ENCODE data around the gene FBLN5.

The FBLN5 gene

DNA sequence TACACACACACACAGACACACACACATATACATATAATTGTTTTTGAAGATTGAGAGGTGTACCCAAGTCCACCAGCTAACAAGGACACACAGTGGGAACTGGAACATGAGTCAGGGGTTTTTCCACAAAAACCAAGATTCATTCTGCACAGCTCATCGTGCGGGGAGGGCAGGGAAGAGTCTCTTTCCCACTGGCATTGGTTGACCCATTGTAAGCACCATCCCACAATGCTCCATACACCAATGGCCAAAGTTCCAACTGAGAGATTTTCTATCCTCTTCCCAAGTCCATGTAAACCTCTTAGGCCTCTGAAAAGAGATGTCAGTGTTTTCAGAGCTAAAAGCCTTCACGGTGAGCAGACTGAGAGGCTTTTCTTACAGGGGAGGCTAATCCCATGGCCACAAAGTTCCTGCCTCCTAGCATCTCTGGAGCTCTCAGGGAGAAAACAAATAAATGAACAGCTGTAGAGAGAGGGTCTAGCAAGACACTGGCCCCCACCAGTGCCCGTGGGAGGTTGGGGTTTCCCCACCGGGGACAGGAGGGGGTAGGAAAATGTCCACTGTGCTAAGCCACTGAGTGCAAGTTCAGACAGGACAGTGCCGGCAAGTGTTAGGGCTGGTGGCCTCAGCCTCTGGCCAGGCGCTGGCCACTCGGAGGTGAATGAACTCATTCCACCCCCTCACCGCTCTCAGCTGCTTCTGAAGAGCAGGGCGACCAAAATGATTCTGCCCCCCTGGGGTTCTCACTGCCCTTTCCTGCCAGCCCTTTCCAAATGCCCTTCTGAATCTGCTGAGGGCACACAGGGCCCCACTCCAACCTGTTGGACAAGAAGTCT, 58.6 kb downstream of the FBLN5 start:
- in situ Hi-C loops (cut with HindIII; ENCODE audit: low sequenced_read_pairs): no loop called here

DNA sequence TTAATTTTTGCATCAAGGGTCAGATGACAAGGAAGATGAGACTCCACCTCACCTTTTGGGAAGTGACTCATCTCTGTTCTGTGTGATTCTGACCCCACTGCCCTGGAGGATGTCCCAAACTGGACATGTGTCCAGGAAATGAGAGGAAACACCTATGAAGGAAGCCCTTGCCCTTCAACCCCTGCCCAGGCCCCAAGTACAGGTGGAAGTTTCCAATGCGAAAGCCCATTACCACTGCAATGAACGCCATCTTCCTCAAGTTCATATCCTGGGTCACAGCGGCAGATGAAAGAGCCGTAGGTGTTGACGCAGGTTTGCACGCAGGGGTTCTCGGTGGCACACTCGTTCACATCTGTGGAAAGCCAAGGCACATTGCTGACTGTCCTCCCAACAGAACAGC, 60.5 kb downstream of the FBLN5 start:
- in situ Hi-C loops (cut with HindIII; ENCODE audit: low sequenced_read_pairs): no loop called here

DNA sequence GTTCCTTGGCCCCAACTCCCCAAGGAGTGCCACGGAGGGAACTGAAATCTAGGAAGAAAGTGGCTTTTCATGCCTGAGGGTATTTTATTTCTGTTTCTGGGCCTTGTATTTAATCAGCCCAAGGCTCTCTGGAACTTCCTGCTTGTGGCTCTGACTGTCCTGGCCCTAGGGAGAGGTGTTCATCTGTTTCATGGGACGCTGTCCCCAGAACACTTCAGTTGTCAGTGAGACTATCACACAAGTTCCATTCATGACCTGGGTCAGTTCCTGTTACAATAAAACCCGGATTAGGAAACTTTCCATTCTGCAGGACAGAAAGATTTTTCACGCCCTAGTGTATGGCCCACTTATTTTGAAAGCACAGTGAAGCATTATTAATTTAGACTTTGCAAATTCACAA, 61.7 kb downstream of the FBLN5 start:
- in situ Hi-C loops (cut with HindIII; ENCODE audit: low sequenced_read_pairs): no loop called here

DNA sequence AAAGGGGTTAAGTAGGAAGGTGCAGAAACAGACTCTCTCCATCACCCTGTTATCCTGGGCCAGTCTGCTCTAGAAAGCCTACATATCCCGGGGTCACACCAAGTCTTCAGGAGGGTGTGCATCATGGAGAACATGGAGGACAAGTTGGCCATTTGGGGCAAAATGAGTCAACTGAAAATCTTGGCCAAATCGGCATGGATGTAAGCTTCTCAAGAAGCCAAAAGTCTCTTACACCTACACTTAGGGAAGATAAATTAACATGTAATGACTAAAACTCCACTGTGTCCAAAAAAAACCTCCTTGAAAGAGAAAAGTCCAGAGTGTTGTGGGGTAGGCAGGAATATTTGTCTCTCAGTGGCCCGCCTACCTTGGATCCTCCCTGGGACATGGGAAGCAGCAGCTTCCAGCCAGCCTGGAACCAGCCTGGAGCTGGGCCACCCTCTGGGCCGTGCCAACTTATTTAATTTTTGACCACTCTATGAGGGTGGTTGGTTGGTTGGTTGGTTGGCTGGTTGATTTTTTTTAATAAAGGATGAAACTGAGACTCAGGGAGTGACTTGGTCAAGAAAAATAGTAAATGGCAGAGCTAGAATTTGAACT, 62.3 kb downstream of the FBLN5 start:
- in situ Hi-C loops (cut with HindIII; ENCODE audit: low sequenced_read_pairs): no loop called here

DNA sequence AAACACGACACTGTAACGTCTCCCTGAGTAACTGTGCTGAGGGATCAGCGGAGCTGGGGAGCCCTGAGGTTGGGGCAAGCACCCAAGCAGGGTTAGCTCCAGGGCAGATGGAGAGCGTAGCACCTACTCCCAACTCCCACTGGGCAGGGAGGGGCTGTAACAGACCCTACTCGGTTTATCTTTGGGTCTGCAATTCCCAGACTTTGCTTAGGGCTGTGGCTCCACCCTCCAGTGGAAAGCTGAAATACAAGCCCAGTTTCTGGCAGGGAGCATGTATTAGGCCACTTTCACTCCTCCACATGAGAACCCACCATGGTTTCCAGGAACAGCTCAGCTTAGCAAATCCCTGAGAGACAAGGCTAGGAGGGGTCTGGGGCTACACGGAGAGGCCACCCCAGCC, 62.8 kb downstream of the FBLN5 start:
- in situ Hi-C loops (cut with HindIII; ENCODE audit: low sequenced_read_pairs): no loop called here

DNA sequence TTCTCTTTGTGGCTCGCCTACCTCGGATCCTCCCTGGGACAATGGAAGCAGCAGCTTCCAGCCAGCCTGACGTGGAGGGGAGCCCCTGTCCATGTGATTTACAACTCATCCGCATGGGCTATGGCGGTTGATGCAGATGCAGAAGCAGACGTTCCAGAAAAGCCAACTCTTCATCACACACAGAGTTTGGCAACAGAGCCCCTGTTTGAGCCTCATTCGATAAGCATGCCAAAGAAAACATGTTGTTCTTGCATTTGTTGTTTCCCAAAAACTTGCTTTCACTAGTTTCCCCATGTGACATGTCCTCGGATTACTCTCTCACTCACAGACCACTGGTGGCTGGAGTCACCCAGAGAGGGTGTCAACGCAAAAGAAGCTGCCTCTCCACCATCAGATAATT, 63.7 kb downstream of the FBLN5 start:
- in situ Hi-C loops (cut with HindIII; ENCODE audit: low sequenced_read_pairs): no loop called here

DNA sequence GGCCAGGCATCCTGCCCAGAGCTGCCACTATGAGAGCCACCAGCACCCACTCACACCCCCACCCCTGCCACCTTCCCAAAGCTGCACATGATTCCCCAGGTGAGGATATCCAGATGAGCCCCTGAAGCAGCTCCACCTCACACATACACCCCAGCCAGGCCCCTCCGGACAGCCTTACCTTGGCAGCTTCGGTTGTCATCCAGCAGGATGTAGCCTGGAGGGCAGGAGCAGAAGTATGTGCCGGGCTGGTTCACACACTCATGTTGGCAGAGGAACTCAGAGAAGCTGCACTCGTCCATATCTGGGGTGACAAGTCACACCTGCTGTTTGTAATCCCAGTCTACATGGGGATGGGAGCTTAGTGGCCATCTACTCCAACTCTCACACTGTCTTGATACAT, 64.7 kb downstream of the FBLN5 start:
- in situ Hi-C loops (cut with HindIII; ENCODE audit: low sequenced_read_pairs): no loop called here

DNA sequence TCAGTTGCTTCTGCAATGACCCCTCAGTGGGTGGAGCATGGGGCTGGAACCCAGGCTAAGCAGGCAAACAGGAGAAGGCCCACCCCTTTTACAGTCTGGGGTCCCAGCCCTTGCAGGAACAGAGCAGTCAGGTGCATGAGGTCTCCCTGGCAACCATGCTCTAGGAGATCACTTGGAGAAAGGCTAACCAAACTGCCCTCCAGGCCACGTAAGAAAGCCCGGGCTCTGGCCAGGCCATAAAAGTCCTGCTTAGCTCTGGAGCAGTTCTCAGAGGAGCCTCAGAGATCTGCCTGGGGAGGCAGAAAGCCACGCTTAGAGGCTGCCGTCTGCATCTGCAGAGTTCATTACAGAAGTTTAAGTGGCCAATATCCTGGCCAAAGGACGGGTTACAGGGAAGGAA, 65.1 kb downstream of the FBLN5 start:
- in situ Hi-C loops (cut with HindIII; ENCODE audit: low sequenced_read_pairs): no loop called here

DNA sequence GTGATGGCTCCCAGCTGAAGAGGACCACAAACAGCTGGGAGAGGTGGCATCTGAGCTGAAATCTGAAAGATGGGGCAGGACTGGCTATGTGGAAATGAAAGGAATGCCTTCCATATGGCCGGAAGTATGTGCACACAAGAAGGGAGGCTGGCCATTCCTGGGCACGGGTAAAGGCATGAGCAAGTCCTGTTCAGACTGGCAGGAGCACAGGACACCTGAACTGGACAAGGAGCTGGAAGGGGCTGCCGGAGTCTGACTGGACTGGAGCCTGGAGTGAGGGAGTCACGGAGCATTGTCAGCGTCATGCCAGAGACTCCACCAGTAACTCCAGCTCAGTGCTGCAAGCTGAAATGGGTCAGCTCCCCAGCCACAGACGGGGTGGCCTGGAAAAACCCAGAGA, 68.3 kb downstream of the FBLN5 start:
- in situ Hi-C loops (cut with HindIII; ENCODE audit: low sequenced_read_pairs): no loop called here

DNA sequence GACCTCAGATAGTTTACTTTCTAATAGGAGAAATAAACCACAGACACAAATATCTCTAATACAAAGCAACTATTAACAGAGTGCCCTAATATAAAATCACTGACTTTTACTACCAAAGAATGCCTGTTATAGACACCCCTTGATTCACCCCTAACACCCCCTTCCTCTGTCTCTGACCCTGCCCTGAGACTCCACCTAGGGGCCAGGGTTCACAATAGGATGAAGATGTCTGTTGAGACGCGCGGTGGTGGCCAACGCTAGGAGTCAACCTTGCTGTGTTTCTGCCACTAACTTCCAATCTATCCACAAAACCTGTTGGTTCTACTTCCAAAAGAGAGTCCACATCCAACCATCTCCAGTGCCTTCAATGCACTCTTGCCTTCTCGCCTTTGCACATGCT, 69.2 kb downstream of the FBLN5 start:
- in situ Hi-C loops (cut with HindIII; ENCODE audit: low sequenced_read_pairs): no loop called here

DNA sequence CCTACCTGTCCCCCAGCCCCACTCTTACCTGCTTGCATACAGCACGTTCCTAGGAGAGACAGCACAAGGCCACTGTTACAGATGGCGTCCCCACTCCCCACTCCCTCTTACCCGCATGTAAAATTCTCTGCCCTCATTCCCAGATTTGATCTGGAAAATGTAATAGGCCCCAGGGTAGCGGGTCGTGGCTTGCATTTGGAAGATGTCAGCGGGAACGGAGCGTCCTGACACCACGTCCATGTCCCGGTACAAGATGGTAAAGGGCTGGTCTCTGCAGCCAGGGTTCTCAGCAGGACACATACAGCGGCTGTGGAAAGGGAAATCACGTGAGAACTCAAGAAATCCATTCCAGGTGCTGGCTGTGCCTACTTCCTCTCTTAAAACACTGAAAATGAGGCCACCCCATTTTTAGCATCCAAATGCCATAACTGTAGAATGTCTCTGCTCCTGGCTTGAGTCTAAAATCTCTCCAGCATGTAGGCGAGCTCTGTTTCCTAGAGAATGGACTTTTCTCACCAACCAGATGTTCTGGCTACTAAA, 70.0 kb downstream of the FBLN5 start:
- in situ Hi-C loops (cut with HindIII; ENCODE audit: low sequenced_read_pairs): no loop called here

DNA sequence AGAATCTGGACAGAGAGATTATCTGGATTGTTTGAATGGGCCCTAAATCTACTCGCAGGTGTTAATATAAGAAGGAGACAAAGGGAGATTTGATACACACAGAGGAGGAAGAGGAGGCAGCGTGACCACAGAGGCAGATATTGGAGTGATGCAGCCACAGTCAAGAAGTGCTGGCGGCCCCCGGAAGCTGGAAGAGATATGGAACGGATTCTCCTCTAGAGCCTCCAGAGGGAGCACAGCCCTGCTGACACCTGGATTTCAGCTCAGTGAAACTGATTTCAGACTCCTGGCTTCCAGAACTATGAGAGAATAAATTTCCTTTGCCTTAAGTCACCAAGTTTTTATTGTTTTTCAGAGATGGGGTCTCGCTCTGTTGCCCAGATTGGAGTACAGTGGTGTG, 71.0 kb downstream of the FBLN5 start:
- in situ Hi-C loops (cut with HindIII; ENCODE audit: low sequenced_read_pairs): no loop called here

DNA sequence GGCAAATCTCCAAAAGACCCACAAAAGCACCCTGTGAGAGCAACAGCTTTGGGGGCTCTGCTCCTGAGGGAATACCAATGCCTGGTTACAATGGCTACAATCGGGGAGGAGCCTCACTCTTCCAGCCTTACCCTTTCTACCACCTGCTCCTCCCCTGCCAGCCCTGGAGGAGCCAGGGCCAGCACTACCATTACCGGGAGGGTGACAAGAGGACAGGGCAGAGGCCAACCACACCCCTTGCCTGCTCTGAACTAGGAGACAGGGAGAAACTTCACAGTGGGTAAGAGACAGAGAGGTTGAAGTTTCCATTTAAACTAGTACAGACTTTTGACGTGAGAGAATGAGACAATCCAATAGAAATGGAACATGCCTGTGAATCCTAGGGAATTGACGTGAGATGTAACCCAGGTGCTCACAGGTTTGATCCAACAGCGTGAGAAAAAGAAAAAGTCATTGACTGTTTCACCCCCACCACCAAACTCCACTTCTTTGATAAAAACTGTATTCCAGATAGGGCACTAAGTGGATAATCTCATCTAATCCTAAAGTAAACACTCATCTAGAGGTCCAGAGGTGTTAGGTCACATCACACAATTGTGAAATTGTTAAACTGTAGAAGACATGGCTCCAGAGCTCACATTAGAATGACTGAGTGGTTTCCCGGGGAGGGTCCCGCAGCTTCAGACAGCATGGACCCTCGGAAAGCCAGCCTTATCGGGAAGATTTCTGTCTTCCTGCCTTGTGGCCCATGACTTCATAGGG, 71.8 kb downstream of the FBLN5 start:
- in situ Hi-C loops (cut with HindIII; ENCODE audit: low sequenced_read_pairs): no loop called here

DNA sequence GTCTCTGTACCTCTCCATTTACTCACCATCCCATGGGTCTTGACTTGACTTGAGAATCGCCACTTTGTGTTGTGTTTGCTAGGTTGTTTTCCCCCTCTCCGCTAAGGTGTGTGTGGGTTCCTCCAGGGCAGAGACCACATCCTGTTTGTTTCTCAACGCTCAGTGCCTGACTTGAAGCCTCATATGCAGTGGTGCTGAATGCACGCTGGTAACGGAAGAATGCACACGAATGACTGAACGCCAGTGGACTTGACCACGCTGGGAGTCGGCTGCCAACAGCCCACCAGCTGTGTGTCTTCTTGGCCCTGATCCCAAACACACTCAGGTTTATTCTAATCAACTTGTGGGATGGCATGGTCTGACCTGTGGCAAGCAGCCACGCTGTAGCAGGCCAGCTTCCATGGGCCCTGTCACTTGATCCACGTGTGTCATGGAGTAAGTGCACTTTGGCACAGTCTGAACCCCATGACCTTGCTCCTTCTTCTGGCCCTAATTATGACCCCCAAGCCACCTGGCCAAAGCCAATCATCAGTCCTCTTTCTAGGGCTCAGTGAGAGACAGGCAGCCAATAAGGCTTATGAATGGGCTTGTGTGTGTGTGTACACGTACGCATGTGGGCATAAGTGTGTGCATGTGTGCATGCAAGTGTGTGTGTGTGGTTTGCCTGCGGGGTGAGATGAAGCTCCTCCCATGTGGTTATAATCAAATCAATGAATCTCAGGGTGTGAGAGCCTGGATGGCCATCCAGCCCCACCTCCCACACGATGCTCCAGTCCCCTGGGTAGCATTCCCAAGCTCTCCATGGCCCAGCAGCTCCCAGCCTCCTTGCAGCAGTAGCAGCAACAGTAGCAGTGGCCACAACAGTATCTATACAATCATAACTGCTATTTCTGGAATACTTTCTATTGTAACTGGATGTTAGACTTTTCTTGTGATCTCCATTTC, 73.8 kb downstream of the FBLN5 start:
- in situ Hi-C loops (cut with HindIII; ENCODE audit: low sequenced_read_pairs): loop anchor here (25.0 kb wide), 1 partner anchor 586 kb away; no protein-coding TSS in a partner anchor

DNA sequence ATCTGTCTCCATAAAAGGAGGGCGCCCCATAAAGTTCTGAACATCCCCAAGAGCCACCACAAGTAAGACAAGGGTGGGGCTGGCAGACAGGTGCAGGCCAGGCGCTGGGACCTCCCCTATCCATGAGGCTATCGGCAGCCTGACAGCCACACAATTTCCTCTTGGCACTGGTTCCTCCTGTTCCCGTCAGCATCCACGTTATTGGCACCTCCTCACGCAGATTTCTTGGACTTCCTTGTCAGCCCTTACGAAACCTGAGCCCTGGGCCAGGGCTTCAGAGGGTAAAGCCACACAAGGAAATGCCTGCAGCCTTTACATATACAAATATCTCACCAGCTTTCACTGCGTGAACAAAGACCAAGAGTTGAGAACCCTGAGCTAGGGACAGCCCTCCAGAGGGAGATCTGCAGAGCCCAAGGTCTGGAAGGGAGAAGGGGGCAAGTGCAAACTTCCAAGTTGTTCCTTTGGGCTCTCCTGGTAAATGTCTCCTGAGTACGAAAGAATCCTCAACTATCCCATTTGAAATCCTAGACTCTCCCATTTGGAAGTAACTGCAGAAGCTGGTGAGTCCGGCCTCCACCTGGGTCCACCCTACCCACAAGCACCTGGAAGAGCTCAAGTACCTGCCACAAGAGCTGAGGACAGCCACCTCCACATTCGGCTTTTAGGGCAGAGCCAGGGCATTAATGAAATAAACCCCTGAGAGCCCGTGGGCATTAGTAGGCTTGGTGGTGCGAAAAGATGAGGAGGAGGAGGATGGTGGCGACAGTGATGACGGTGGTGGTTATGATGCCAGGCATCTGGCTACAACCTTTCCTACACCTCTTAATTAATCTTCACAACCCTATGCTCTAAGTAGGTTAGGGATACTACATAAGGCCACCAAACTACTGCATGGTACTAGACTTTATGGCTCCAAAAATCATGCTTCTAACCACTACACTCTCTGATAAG, 74.7 kb downstream of the FBLN5 start:
- in situ Hi-C loops (cut with HindIII; ENCODE audit: low sequenced_read_pairs): loop anchor here (25.0 kb wide), 1 partner anchor 585 kb away; no protein-coding TSS in a partner anchor

DNA sequence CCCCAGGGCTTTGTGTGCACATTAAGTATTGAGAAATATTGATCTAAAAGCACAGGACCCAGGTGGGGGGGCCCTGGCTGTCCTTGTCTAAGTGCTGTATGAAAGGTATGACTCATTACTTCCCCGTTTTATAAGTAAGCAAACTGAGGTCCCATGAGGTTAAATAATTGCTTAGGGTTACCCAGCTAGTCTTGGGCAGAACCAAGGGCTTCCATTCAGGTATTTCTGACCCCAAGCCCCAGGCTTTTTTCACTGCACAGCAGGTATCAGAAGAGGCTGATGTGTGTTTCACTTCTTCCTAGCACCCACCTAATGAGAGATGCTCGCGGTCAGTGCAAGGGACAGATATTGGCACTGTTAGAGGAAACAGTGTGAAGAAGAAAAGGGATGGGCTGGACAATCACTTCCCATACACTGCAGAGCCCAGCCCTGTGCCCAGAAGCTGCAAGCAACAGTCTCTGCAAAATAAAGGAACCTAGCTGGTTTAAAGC, 75.4 kb downstream of the FBLN5 start:
- in situ Hi-C loops (cut with HindIII; ENCODE audit: low sequenced_read_pairs): loop anchor here (25.0 kb wide), 1 partner anchor 585 kb away; no protein-coding TSS in a partner anchor

DNA sequence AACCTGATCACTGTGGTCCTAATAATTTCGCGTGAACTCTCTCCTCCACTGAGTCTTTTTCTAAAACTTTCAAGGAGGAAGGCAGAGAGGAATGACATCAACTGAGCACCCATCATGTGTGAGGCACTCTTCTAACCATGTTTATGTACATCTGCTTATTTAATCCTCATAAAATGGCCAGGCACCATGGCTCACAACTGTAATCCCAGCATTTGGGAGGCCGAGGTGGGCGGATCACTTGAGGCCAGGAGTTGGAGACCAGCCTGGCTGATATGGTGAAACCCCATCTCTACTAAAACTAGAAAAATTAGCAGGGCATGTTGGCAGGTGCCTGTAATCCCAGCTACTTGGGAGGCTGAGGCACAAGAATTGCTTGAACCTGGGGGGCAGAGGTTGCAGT, 76.1 kb downstream of the FBLN5 start:
- in situ Hi-C loops (cut with HindIII; ENCODE audit: low sequenced_read_pairs): loop anchor here (25.0 kb wide), 1 partner anchor 584 kb away; no protein-coding TSS in a partner anchor

DNA sequence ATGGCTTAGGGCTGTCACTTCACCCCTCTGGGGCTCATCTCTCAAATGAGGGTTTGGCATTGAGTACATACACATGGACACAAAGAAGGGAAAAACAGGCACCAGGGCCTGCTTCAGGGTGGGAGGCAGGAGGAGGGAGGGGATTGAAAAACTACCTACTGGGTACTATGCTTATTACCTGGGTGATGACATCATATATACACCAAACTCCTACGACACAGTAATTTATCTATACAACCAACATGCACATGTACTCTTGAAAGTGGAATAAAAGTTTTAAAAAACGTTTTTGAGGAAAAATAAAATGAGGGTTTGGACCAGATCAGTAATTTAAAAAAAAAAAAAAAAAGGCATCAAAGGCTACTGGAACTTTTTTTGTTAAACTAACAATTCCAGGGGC, 76.6 kb downstream of the FBLN5 start:
- in situ Hi-C loops (cut with HindIII; ENCODE audit: low sequenced_read_pairs): loop anchor here (25.0 kb wide), 1 partner anchor 584 kb away; no protein-coding TSS in a partner anchor

DNA sequence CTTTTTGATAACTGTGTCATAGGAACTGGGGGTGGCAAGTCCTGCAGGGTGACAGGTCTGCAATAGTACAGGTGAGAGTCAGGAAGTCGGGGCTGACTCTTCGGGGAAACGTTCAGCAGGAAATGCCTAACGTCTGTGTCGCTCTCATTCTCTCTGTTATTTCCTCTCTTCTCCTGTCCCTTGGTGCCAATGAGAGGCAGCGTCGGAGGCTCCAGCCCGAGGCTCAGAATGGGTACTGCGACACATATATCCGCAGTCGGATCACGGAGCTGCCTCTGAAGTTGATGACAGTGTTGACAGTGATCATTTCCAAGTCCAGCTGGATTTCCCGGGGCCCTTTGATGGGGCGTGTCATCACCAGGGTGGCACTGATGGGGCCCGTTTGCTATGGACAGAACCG, 77.5 kb downstream of the FBLN5 start:
- in situ Hi-C loops (cut with HindIII; ENCODE audit: low sequenced_read_pairs): loop anchor here (25.0 kb wide), 1 partner anchor 583 kb away; no protein-coding TSS in a partner anchor

Data from DLD1 (cell line).